GM12892 (cell line): Measurements from ENCODE around the gene TMEM52B.

Experiments
- POLR2A ChIP-seq: IDR thresholded peaks from 2 replicates; pipeline ENCODE4 v1.6.1; 2011; ENCODE audit warnings: low read depth, low read length, control low read depth
- POLR2AphosphoS5 ChIP-seq: IDR thresholded peaks from 2 replicates; pipeline ENCODE4 v1.6.1; 2011; ENCODE audit warnings: low read depth, low read length, control low read depth
- TAF1 ChIP-seq: IDR thresholded peaks from 2 replicates; pipeline ENCODE4 v1.6.1; 2011; ENCODE audit warnings: low read depth, mild to moderate bottlenecking, control low read depth, low read length, borderline replicate concordance

GRCh38 chr12:10215436-10215835 lies 36.6 kb downstream of the TMEM52B start:
- TF ChIP-seq POLR2AphosphoS5, result no peak
- TF ChIP-seq TAF1, result no peak
- TF ChIP-seq POLR2A, result no peak
